Measurements from ENCODE around the gene HIGD1C.
"Not testable (repeated sequence)": the region's sequence is repeated elsewhere in the genome, so short reads cannot be mapped to it uniquely, and the experiment has no call there.

Gene HIGD1C

GRCh38 chr12:50933459-50934124, 18.8 kb upstream of the HIGD1C start:
- no peak for FAIRE-seq
- no peak for DNase-seq (ENCODE audit: low spot score)

DNA sequence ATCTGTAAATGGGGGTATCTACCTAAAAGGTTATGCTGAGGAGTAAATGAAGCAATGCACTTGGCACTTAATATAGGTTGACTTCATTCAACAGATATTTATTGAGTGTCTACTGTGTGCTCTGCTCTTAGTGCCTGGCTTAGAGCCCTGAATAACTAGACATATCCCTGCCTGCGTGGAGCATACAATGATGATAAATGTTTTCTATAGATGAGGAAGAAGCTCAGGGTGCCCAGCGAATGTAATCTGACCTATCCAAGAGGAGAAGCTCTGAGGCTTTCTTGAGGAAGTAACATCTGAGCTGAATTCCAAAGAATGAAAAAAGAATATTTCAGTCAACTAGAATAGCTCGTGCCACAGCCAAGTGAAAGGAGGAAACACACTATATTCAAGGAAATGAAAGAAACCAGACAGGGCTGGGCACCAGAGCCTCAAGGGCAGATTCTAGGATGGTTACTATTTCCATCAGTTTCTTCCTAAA, 17.9 kb upstream of the HIGD1C start:
- DNase-seq (ENCODE audit: low spot score) (no peak), FAIRE-seq (no peak)

- no peak for DNase-seq (ENCODE audit: low spot score)
- no peak for FAIRE-seq
Observed at GRCh38 chr12:50934981-50935807, 17.1 kb upstream of the HIGD1C start.

- FAIRE-seq = no peak
Observed at GRCh38 chr12:50936821-50937530, 15.4 kb upstream of the HIGD1C start.

GRCh38 chr12:50937653-50938052, 14.7 kb upstream of the HIGD1C start:
- DNase-seq (ENCODE audit: low spot score) (no peak), FAIRE-seq (no peak)

More at GRCh38 chr12:50936821-50937530, 15.4 kb upstream of the HIGD1C start:
- no peak for DNase-seq (ENCODE audit: low spot score)

- no peak for FAIRE-seq
- DNase-seq (ENCODE audit: low spot score) = no peak
Observed at GRCh38 chr12:50947933-50948626, 4.3 kb upstream of the HIGD1C start.

GRCh38 chr12:50948798-50949197, 3.5 kb upstream of the HIGD1C start:
- no peak for DNase-seq (ENCODE audit: low spot score)
- FAIRE-seq = no peak

GRCh38 chr12:50949801-50950302, 2.5 kb upstream of the HIGD1C start:
- no peak for FAIRE-seq

GRCh38 chr12:50951112-50951511, 1.2 kb upstream of the HIGD1C start:
- FAIRE-seq (no peak), DNase-seq (ENCODE audit: low spot score) (no peak)

More at GRCh38 chr12:50949801-50950302, 2.5 kb upstream of the HIGD1C start:
- no peak for DNase-seq (ENCODE audit: low spot score)

GRCh38 chr12:50953047-50953446, 703 bp downstream of the HIGD1C start:
- DNase-seq (ENCODE audit: low spot score) (no peak), FAIRE-seq (no peak)

DNA sequence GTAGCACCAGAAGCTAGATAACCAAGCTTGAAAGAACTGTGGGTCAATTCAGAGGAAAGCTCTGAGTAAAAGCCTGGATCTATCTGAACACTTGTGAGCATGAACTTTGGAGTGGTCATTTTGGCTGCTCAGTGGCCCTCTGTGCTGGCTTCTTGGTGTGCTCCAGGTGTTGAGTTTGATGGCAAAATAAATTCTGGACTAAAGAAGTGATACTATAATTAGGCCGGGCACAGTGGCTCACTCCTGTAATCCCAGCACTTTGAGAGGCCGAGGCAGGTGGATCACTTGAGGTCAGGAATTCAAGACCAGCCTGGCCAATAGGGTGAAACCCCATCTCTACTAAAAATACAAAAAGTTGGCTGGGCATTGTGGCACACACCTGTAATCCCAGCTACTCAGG, 2.4 kb downstream of the HIGD1C start:
- not testable (repeated sequence) for DNase-seq (ENCODE audit: low spot score); FAIRE-seq

- DNase-seq (ENCODE audit: low spot score) = no peak
- FAIRE-seq = no peak
Observed at GRCh38 chr12:50955288-50955687, 2.9 kb downstream of the HIGD1C start.

DNA sequence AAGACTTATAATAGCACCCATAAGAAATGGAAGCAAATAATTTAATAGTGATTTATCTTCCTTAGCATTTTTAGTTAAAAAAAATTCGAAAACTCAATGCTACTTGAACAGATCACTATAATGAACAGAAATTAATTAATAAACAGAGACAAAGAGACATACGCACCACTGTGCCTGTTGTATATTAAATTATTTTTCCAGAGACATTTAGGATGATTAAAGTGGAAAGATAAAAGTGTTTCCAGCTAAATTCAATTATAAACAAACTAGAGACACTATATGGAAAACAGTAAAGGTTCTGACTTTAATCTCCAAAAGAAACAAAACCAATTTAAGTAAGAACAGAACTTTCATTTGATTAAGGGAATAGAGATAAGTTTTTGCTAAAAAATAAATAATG, 3.4 kb downstream of the HIGD1C start:
- DNase-seq (ENCODE audit: low spot score) = no peak
- FAIRE-seq = no peak

DNA sequence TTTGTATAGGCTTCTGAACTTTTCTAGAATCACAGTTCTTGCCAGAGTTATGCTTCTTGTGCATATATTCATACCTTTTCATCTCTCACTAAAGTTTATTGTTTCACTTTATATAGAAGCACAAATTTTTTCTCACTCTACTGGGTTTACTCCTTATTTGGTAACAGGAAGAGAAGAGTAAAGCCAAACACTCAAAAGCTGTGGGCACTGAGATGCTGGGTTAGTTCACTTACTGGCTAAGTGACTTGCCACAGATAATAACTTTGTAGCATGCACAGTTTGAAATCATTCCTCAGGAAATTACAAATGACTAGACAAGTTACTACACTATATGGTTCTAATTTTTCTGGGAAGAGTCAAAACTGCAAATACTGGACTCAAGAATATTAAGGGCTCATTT, 7.8 kb downstream of the HIGD1C start:
- DNase-seq (ENCODE audit: low spot score) (no peak), FAIRE-seq (no peak)

- DNase-seq (ENCODE audit: low spot score) (no peak), FAIRE-seq (no peak)
Observed at GRCh38 chr12:50961708-50962107, 9.4 kb downstream of the HIGD1C start.

- FAIRE-seq (no peak), DNase-seq (ENCODE audit: low spot score) (no peak)
Observed at GRCh38 chr12:50964432-50964831, 12.1 kb downstream of the HIGD1C start.

DNA sequence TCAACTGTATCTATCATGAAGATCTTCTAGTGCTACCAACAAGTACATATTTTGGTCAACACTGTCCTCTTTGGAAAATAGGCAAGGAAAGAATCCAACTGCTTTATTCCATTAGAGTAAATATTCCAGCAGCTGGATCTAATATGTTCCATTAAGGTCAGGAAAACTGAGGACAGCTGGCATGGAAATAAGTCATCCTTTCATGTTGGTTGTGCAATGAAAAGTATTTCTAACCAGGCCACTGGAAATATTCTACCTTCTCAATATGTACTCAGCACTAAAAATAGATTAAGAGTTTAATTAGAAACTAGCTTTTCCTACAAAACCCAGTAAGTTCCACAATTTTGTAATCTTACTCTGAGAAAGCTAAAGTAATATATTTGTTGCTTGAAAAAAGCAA, 19.6 kb downstream of the HIGD1C start:
- DNase-seq (ENCODE audit: low spot score) (no peak), FAIRE-seq (no peak)

DNA sequence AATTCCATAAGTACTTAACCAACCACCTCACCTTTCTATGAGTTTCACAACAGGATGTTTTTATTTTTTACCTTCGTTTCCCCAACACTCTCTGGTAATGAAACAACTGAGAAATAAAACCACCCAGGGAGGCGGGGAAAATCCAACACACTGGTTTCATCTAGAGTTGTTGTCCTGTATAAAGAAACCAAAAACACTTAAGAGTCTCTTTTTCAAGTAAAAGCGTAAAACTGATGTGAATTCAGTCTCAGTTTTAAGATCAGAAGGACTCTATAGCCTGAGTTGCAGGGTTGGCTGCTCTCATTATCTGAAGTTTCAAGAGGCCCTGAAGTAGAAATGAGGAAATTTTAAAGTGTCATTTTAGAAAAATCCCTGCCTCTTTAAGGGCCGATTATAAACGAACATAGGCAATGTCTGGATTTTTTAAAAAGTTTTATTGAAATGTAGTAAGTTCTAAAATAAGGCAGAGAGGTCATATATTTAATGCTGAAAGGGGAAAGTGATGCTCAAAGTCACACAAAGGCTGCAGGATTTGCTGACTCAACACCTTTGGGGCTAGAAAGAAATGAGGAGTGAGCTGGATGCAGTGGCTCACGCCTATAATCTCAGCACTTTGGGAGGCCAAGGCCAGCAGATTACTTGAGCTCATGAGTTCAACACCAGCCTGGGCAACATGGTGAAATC, 27.2 kb downstream of the HIGD1C start:
- FAIRE-seq (no peak), DNase-seq (ENCODE audit: low spot score) (no peak)

- no peak for DNase-seq (ENCODE audit: low spot score)
- FAIRE-seq = no peak
Observed at GRCh38 chr12:50980545-50980944, 28.2 kb downstream of the HIGD1C start.
